Measurements from ENCODE around the gene PCDHA6.
"Not testable (repeated sequence)": the region's sequence is repeated elsewhere in the genome, so short reads cannot be mapped to it uniquely, and the experiment has no call there.

The PCDHA6 gene

GRCh38 chr5:140822281-140822629 lies 5.5 kb upstream of the PCDHA6 start:
- DNase-seq (ENCODE audit: low read depth), result no peak

- DNase-seq (ENCODE audit: low read depth), result not testable (repeated sequence)
These were observed 4.8 kb upstream of the PCDHA6 start for GRCh38 chr5:140822969-140823368.

GRCh38 chr5:140823475-140823874 lies 4.3 kb upstream of the PCDHA6 start:
- DNase-seq (ENCODE audit: low read depth), result no peak

GRCh38 chr5:140828362-140828737 lies 590 bp downstream of the PCDHA6 start:
- no peak for DNase-seq (ENCODE audit: low read depth)

DNA sequence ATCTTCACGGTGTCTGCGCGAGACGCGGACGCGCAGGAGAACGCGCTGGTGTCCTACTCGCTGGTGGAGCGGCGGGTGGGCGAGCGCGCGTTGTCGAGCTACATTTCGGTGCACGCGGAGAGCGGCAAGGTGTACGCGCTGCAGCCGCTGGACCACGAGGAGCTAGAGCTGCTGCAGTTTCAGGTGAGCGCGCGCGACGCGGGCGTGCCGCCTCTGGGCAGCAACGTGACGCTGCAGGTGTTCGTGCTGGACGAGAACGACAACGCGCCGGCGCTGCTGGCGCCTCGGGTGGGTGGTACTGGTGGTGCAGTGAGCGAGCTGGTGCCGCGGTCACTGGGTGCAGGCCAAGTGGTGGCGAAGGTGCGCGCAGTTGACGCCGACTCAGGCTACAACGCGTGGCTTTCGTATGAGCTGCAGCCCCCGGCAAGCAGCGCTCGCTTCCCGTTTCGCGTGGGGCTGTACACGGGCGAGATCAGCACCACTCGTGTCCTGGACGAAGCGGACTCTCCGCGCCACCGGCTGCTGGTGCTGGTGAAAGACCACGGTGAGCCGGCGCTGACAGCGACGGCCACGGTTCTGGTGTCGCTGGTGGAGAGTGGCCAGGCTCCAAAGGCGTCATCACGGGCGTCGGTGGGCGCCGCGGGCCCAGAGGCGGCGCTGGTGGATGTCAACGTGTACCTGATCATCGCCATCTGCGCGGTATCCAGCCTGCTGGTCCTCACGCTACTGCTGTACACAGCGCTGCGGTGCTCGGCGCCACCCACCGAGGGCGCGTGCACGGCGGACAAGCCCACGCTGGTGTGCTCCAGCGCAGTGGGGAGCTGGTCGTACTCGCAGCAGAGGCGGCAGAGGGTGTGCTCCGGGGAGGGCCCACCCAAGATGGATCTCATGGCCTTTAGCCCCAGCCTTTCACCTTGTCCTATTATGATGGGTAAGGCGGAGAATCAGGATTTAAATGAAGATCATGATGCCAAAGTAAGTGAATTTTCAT lies 2.0 kb downstream of the PCDHA6 start:
- DNase-seq (ENCODE audit: low read depth), result not testable (repeated sequence)

- DNase-seq (ENCODE audit: low read depth), result peak; percentile 0
These were observed 6.2 kb downstream of the PCDHA6 start, which contains the start of gene PCDHA7 for GRCh38 chr5:140833993-140834392. PCDHA7 (plus strand) TSS chr5:140834269; CDS start chr5:140834384, 115 bp downstream.

- not testable (repeated sequence) for DNase-seq (ENCODE audit: low read depth)
These were observed 6.8 kb downstream of the PCDHA6 start for GRCh38 chr5:140834439-140835008.

DNA sequence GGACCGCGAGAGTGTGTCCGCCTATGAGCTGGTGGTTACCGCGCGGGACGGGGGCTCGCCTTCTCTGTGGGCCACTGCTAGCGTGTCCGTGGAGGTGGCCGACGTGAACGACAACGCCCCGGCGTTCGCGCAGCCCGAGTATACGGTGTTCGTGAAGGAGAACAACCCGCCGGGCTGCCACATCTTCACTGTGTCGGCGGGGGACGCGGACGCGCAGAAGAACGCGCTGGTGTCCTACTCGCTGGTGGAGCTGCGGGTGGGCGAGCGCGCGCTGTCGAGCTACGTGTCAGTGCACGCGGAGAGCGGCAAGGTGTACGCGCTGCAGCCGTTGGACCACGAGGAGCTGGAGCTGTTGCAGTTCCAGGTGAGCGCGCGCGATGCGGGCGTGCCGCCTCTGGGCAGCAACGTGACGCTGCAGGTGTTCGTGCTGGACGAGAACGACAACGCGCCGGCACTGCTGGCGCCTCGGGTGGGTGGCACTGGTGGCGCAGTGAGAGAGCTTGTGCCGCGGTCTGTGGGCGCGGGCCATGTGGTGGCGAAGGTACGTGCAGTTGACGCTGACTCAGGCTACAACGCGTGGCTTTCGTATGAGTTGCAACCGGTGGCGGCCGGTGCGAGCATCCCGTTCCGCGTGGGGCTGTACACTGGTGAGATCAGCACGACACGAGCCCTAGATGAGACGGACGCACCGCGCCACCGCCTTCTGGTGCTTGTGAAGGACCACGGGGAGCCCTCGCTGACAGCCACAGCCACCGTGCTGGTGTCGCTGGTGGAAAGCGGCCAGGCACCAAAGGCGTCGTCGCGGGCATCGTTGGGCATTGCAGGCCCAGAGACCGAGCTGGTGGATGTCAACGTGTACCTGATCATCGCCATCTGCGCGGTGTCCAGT lies 8.1 kb downstream of the PCDHA6 start:
- no peak for DNase-seq (ENCODE audit: low read depth)

GRCh38 chr5:140840978-140841962 lies 13.5 kb downstream of the PCDHA6 start, which contains the start of gene PCDHA8:
PCDHA8 (plus strand) TSS chr5:140841187; CDS start chr5:140841322, 135 bp downstream.
- no peak for DNase-seq (ENCODE audit: low read depth)

DNA sequence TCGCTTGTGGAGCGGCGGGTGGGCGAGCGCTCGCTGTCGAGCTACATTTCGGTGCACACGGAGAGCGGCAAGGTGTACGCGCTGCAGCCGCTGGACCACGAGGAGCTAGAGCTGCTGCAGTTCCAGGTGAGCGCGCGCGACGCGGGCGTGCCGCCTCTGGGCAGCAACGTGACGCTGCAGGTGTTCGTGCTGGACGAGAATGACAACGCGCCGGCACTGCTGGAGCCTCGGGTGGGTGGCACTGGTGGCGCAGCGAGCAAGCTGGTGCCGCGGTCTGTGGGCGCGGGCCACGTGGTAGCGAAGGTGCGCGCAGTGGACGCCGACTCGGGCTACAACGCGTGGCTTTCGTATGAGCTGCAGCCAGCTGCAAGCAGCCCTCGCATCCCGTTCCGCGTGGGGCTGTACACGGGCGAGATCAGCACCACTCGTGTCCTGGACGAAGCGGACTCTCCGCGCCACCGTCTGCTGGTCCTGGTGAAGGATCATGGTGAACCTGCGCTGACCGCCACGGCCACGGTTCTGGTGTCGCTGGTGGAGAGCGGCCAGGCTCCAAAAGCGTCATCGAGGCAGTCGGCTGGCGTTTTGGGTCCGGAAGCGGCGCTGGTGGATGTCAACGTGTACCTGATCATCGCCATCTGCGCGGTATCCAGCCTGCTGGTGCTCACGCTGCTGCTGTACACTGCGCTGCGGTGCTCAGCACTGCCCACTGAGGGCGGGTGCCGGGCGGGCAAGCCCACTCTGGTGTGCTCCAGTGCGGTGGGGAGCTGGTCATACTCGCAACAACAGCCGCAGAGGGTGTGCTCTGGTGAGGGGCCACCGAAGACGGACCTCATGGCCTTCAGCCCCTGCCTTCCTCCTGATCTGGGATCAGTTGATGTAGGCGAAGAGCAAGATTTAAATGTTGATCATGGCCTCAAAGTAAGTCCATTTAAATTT lies 15.3 kb downstream of the PCDHA6 start:
- DNase-seq (ENCODE audit: low read depth), result no peak

- not testable (repeated sequence) for DNase-seq (ENCODE audit: low read depth)
These were observed 20.7 kb downstream of the PCDHA6 start, which contains the start of gene PCDHA9 for GRCh38 chr5:140848139-140849102. PCDHA9 (plus strand) TSS chr5:140848382; CDS start chr5:140848496, 114 bp downstream.

GRCh38 chr5:140849831-140850634 lies 22.3 kb downstream of the PCDHA6 start:
- DNase-seq (ENCODE audit: low read depth), result not testable (repeated sequence)

- DNase-seq (ENCODE audit: low read depth), result no peak
These were observed 28.3 kb downstream of the PCDHA6 start, which contains the start of gene PCDHA10 for GRCh38 chr5:140855772-140856674. PCDHA10 (plus strand) TSS chr5:140855897; CDS start chr5:140856049, 152 bp downstream.

DNA sequence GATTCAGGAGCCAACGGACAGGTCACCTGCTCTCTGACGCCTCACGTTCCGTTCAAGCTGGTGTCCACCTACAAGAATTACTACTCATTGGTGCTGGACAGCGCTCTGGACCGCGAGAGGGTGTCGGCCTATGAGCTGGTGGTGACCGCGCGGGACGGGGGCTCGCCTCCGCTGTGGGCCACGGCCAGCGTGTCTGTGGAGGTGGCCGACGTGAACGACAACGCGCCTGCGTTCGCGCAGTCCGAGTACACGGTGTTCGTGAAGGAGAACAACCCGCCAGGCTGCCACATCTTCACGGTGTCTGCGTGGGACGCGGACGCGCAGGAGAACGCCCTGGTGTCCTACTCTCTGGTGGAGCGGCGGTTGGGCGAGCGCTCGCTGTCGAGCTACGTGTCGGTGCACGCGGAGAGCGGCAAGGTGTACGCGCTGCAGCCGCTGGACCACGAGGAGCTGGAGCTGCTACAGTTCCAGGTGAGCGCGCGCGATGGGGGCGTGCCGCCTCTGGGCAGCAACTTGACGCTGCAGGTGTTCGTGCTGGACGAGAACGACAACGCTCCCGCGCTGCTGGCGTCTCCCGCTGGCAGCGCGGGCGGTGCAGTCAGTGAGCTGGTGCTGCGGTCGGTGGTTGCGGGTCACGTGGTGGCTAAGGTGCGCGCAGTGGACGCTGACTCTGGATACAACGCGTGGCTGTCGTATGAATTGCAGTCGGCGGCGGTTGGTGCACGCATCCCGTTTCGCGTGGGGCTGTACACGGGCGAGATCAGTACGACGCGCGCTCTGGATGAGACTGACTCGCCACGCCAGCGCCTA lies 29.6 kb downstream of the PCDHA6 start:
- no peak for DNase-seq (ENCODE audit: low read depth)

DNA sequence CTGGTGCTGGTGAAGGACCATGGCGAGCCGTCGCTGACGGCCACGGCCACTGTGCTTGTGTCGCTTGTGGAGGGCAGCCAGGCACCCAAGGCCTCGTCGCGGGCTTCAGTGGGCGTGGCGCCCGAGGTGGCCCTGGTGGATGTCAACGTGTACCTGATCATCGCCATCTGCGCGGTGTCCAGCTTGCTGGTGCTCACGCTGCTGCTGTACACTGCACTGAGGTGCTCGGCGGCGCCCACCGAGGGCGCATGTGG lies 30.2 kb downstream of the PCDHA6 start:
- no peak for DNase-seq (ENCODE audit: low read depth)

Measured in amniotic epithelial cell (primary cell).